NCI-H1436 treated with DMSO at 0.1 percent for 48 hours (cell line): ENCODE results near the gene ACACB.

ENCODE experiments used
- DNase-seq: peaks from one replicate; lab custom pipeline; 2025; lab: John Stamatoyannopoulos, UW

The ACACB gene

DNA sequence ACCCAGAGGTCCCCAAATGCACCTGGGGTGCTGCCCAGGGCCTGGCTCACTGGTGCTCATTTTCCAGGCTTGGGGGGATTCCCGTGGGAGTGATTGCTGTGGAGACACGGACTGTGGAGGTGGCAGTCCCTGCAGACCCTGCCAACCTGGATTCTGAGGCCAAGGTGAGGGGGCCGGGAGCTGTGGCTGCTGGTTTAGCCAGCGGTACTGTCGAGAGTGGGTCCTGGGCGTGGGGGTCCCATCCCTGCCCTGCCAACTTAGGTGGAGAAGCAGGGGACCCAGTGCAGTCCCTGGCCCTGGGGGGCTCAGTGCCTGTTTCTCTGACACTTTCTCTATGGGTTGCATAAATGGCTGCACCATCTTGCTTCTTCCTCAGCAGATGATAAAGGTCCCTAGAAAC lies 141.8 kb downstream of the ACACB start:
- no peak for DNase-seq

- no peak for DNase-seq
Observed at GRCh38 chr12:109258607-109259544, 142.5 kb downstream of the ACACB start.

GRCh38 chr12:109259545-109259895 lies 143.1 kb downstream of the ACACB start:
- DNase-seq = no peak

DNA sequence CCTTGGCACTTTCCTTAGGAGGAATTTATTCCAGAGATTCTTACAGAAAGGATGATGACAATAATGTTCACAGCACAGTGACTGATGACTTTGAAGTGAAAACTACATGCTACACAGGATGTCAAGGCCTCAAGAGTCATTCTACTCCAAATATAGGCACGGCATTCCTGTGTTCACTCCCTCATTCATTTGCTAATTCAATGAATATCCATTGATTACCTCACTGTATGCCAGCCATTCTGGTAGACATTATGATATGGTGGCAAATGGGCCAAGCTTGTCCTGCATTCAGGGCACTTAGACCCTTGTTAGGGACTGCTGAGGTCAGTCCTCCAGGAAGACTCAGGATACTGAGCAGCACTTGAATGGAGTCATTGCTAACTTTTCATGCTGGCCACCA lies 144.7 kb downstream of the ACACB start:
- no peak for DNase-seq

GRCh38 chr12:109261939-109262338 lies 145.6 kb downstream of the ACACB start:
- DNase-seq = no peak

- no peak for DNase-seq
Observed at GRCh38 chr12:109263439-109263838, 147.1 kb downstream of the ACACB start.

GRCh38 chr12:109264095-109264942 lies 147.9 kb downstream of the ACACB start:
- no peak for DNase-seq

DNA sequence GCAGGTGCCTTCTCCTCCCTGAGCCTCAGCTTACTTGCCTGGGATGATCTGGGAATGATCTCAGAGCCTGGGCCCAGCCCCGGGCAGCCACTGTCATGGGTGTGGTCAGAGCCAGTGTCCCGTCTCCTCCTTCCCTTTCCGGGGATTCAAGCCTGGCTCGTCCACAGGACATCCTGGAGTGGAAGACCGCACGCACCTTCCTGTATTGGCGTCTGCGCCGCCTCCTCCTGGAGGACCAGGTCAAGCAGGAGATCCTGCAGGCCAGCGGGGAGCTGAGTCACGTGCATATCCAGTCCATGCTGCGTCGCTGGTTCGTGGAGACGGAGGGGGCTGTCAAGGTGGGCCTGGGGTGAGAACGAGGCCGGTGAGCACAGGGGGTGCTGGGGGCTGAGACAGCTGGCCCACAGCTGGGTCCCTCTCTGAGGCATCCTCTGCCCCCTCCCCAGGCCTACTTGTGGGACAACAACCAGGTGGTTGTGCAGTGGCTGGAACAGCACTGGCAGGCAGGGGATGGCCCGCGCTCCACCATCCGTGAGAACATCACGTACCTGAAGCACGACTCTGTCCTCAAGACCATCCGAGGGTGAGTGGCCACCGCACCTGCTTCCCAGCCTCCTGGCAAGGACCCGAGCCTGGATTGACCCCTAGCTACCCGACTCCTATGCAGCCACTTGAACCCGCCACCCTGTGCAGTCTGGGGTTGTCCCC lies 148.7 kb downstream of the ACACB start:
- DNase-seq = no peak

DNA sequence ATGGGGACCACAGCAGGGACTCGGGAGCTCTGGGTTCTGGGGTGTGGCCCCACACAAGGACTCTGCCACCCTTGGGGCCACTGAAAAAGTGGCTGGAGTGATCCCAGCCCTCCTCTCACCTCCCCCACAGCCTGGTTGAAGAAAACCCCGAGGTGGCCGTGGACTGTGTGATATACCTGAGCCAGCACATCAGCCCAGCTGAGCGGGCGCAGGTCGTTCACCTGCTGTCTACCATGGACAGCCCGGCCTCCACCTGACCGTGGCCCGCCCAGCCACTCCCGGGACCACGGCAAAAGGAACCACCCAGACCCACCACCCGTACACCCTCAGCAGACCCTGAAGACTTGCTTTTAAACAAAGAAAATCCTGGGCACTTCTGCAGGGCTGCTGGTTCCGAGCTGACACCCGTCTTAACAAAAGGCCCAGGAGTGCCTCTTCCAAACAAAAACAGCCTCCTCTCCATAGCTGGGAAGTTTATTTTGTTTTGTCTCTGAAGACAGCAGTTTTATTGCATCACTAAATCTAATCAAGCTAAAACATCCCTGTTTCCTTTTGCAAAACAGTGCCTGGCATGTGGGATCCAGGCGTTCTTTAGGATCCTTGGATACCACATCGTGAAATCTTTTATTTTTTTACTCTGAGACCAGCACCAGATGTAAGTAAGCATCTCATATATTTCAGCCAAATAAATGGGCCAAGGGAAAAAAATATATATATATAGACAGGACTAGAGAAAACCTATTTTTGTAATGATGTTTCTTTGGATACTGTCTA lies 149.9 kb downstream of the ACACB start:
- no peak for DNase-seq

DNA sequence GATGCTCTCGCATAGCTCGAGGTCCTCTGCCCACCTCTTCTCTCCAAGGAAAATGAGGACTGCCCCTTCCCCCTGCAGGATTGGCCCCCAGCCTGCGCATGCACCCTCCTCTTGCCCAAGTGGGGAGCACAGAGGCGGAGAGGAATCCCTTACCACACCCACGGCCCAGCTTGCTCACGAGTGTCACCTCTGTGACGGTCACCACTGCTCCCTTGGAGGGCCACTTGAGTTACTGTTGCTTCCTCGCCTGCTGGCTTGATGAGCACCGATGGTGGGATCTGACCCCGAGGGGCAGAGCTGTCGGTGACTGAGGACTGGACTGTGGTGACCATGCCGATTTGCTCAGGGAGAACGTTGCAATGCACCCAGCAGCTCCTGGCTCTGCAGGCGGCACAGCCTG lies 151.0 kb downstream of the ACACB start:
- no peak for DNase-seq

GRCh38 chr12:109268896-109269295 lies 152.5 kb downstream of the ACACB start:
- DNase-seq = no peak

DNA sequence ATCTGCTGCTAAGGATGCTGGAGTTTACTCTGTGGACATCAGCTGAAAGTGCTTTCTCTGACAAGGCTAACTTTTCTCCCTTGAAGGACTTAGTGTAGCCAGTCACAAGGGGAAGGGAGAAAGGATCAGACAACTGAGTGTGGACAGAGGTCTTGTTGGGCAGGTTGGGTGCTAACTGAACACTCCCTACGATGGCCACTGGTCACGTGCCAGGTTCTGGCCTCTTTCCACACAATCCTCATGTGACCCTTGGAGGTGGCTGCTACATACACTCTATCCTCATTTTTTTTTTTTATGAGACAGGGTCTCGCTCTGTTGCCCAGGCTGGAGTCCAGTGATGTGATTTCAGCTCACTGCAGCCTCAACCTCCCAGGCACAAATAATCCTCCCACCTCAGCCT lies 153.0 kb downstream of the ACACB start:
- no peak for DNase-seq

DNA sequence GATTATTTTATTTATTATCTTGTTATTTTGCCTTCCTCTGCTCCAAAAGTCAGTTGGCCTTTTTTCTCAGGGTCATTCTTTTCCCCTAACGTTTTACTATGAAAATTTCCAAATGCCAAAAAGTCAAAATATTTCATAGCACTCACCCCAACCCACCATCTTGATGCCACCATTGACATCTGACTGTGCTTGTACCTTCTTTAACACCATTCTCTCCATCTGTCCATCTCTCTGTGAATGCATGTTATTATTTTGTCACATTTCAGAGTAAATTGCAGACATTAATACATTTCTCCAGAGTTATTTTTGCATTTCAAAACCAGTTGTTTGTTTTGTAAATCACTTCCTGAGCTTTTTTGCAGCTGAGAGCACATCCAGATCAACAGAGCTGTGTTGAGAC lies 154.1 kb downstream of the ACACB start:
- DNase-seq = no peak

DNA sequence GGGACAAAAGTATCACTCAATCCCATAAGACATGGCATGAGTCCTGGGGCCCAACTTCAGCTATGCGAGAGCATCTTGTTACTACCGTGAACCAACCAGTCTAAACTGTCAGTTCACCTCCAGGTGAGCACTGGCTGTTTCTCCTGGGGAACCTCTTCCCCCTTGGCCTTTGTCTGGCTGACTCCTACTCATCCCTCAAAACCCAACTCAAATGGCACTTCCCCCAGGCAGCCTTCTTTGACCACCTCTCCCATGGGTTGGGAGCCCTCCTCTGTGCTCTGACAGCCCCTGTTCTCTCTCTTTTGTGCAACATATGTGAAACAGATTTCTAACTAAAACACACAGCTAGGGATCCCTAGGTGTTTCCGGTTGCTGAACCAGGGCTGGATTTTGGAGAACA lies 155.0 kb downstream of the ACACB start:
- DNase-seq = no peak

DNA sequence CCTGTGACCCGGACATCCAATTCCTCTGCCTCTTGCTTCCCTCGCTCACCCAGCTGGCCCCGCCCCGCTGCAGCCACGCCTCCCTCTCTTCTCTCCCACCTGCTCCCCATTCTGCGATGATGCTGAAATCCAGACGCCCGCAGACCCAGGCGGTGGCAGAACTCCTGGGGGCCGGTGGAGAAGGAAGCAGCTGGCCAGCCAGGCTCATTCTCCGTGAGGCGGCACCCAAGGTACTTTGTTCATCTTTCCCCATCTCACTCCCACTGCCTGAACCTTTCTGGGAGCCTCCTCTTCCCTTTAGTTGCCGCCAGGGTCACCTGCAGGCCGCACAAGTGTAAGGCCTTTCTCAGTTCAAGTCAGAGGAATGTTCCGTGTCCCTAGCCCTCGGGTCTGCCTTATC lies 157.0 kb downstream of the ACACB start:
- no peak for DNase-seq

DNA sequence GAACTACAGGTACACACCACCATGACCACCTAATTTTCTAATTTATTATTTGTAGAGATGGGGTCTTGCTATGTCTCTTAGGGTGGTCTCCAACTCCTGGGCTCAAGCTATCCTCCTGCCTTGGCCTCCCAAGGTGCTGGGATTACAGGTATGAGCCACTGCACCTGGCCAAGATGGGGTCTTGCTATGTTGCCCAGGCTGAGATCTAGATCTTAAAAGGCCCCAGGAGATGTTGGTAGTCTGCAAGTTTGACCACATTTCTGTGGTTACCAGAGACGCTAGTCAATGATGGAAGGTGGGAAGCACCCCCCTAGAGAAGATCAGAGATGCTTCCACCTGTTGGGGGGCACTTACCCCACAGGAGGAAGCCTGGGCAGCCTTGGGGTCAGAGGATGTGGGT lies 158.0 kb downstream of the ACACB start:
- DNase-seq = no peak

DNA sequence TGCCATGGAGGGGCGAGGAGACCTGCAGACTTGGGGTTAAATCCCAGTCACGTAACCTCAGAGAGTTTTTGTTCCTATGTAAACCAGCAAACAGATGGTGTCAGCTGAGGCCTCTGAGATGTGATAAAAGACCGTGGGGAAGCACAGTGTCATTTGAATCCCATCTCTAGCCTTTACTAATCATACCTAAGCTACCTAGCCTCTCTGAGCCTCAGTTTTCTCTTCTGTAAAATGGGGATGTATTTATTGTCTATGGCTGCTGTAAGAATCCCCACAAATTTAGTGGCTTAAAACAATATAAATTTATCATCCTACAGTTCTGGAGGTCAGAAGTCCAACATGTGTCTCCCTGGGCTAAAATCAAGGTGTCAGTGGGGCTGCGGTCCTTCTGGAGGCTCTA lies 158.8 kb downstream of the ACACB start:
- no peak for DNase-seq

DNA sequence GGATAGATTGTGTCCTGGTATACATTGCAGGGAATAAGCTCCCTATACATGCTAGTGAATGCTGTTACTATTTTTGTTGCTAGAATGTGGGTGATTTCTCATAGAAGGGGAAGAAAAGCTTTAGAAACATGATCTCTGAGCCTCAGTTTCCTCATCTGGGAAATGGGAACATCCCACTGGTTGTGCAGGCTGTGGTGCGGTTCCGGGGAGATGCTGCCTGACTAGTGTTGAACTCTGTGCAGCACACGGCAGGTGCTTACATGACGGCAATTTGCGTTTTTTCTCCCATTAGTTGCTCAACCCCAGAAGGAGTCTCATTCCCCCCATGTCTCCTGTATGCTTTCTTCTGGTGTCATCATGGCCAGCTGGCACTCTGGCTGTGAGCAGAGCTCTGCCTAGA lies 159.8 kb downstream of the ACACB start:
- DNase-seq = no peak

DNA sequence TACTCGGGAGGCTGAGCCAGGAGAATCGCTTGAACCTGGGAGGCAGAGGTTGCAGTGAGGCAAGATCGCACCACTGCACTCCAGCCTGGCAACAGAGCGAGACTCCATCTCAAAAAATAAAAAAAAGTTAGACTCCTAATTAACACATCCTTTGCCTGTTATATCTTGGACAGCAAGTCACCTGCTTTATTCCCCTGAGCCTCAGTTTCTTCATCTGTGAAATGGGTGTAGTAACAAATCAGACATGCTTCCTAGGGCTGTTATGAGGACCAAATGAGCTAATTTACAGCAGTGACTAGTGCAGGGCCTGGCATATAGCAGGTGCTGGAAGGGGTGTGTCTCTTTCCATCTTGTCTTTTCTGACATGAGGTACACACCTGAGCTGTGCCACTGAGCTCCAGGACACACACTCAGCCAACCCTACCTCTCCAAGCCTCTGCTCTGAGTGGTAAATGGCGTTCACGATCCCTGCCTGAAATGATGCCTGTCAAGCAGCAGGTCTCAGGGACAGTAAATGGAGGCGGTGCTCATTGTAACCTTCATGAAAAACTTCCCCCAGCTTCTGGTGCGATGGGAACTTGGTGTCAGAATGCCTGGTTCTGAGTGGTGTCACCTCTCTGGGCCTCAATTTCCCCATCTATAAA lies 161.0 kb downstream of the ACACB start:
- no peak for DNase-seq

DNA sequence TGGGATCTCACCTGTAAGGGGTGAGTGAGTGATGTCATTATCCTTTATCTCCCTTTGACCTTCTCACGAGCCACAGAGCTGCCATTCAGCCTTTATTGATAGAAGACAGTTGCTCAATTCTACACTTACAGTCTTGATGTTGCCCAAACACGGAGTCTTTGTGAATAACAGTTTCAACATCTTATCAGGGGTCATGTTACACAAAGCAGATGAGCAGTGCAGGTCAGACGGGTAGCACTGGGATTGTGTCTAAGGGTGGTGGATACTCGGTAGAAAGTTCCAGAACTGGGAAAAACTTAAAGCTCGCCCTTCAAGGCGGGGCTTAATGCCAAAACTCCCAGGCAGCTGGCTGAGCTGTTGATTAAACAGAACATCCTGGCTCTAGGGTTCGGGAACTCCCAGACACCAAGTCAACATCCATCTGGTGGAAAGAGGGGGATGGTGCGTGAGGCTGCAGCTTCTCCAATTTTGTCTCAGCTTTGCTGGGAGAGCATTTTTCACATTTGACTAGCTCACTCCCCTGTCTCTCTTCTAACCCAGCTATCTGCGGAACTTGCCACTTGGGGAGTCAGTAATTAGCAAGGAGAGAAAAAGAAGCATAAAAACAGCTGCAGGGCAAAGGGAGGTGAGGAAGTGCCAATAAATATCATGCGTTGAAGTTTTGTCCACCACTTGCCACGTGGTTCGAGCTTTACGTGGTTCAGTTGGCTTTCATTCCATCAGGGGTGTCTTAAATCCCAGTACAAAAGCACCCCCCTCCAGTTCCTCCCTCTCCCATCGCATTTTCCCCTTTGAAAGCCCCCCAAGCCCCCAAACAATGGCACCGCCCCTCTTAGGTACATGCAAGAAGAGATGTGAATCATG lies 161.7 kb downstream of the ACACB start:
- no peak for DNase-seq
